Prostate gland (tissue), 2 donors: ENCODE measurements around the gene TNFAIP8.

Experiments used
- POLR2A ChIP-seq: fragments of 450-650 bp; IDR thresholded peaks from one replicate; pipeline ENCODE4 v1.6.1; 2016; ENCODE audit warnings: antibody characterized with exemption, mild to moderate bottlenecking
- POLR2AphosphoS5 ChIP-seq: sonication (generic); formaldehyde crosslinking; IDR thresholded peaks from one replicate; pipeline ENCODE4 v1.6.1; 2017; ENCODE audit warnings: antibody characterized with exemption
- TF ChIP-seq, protein P1 (sequence below), 4 experiments: fragments of 200-600 bp in 2 of 4; fragments of 450-650 bp in 2 of 4; sonication (generic) in 2 of 4; IDR thresholded peaks; 1 replicate in 3 of 4; 2 replicates in 1 of 4; pipeline ENCODE4 v1.5.1; 2016 to 2019; ENCODE audit warnings: antibody characterized with exemption in 4 of 4, mild to moderate bottlenecking in 2 of 4, moderate library complexity in 2 of 4

DNA sequence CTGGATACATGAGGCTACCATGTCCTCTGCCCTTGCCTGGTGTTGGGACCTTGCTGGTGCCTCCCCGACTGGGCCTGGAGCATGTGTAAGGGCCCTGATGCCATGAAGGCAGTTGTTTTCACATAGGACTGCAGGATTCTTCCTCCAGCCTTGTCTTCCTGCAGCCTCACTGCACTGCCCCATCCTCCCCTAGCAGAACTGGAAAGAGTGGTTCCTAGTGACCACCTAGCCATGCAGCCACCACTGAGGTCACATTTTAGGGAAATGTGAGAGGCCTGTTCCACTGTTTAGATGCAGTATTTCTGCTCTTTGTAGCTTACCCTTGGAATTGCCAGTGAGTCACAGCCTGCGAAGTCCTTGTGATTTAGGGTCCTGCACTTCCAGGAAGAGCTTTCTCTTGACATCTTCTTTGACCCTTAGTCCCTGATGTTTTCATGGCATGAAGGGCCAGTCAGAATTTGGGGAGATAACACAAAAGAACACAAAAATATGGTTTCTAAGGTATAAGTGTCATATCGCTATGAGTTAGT is 24.2 kb upstream of the TNFAIP8 start:
- TF ChIP-seq, protein P1, sequence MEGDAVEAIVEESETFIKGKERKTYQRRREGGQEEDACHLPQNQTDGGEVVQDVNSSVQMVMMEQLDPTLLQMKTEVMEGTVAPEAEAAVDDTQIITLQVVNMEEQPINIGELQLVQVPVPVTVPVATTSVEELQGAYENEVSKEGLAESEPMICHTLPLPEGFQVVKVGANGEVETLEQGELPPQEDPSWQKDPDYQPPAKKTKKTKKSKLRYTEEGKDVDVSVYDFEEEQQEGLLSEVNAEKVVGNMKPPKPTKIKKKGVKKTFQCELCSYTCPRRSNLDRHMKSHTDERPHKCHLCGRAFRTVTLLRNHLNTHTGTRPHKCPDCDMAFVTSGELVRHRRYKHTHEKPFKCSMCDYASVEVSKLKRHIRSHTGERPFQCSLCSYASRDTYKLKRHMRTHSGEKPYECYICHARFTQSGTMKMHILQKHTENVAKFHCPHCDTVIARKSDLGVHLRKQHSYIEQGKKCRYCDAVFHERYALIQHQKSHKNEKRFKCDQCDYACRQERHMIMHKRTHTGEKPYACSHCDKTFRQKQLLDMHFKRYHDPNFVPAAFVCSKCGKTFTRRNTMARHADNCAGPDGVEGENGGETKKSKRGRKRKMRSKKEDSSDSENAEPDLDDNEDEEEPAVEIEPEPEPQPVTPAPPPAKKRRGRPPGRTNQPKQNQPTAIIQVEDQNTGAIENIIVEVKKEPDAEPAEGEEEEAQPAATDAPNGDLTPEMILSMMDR (IDR thresholded peaks at IDR 0.05), result no peak
- TF ChIP-seq POLR2AphosphoS5 (no peak), POLR2A (no peak)
